Left forelimb (tissue), 1 donor: ENCODE measurements around the gene RPL34.

Source experiments
- DNase-seq: peaks from one replicate; pipeline ENCODE4 v3.0.0-alpha.2; 2018; ENCODE audit warnings: low spot score

RPL34 gene

GRCh38 chr4:108624263-108625056, 4.1 kb downstream of the RPL34 start:
- no peak for DNase-seq

DNA sequence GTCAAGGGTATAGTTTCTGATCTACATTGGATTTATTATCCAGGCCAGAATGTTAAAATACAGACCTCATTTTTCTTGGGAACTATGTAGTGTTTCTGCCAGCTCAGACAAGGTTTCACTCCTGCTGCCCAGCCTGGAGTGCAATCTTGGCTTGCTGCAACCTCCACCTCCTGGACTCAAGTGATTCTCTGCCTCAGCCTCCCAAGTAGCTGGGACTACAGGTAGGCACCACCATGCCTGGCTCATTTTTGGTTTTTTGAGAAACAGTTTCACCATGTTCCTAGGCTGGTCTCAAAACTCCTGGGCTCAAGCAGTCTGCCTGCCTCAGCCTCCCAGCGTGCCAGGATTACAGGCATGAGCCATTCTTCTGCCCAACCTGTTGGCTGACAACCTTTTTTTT, 5.7 kb downstream of the RPL34 start:
- no peak for DNase-seq

GRCh38 chr4:108628411-108628810, 8.0 kb downstream of the RPL34 start:
- no peak for DNase-seq

GRCh38 chr4:108635070-108635655, 14.8 kb downstream of the RPL34 start:
- no peak for DNase-seq

DNA sequence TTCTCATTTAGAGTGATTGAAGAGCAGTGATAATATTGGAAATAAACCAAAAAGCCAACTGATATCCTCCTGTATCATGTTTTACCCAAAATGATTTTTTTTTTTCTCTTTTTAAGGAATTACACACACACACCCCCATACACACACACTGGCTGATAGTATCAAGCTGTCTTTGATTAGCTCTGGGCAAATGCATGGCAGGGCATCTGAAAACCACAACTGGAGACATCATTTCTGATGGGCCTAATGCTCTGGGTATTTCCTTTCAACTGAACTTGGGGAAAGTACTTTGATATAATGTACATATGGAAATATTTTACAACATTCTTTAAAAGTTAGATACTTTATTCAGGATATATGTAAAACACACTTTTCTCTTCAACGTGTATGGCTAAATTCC, 15.9 kb downstream of the RPL34 start:
- DNase-seq, result no peak

DNA sequence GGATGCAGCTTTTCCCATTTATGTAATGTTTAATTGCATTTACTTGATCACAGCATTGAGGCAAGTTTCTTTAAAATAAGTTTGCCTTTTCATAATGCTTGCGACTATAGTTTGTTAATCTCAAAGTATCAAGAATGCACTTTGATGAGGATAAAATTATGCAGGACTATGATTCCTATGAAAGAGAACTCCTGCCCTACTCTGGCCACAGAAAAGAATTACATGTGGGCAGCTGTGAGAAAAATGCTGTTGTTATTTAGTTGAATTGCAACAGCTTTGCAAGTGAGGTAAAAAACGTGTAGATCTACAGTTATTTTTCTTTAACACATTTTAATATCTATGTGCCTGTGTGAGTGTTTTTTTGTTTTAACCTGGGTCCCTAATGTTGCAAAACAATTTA, 17.5 kb downstream of the RPL34 start:
- no peak for DNase-seq

- DNase-seq, result no peak
Observed at GRCh38 chr4:108644237-108644636, 23.9 kb downstream of the RPL34 start.

- DNase-seq, result no peak
Observed at GRCh38 chr4:108646706-108647105, 26.3 kb downstream of the RPL34 start.

GRCh38 chr4:108649863-108650211, 29.5 kb downstream of the RPL34 start:
- DNase-seq, result no peak

DNA sequence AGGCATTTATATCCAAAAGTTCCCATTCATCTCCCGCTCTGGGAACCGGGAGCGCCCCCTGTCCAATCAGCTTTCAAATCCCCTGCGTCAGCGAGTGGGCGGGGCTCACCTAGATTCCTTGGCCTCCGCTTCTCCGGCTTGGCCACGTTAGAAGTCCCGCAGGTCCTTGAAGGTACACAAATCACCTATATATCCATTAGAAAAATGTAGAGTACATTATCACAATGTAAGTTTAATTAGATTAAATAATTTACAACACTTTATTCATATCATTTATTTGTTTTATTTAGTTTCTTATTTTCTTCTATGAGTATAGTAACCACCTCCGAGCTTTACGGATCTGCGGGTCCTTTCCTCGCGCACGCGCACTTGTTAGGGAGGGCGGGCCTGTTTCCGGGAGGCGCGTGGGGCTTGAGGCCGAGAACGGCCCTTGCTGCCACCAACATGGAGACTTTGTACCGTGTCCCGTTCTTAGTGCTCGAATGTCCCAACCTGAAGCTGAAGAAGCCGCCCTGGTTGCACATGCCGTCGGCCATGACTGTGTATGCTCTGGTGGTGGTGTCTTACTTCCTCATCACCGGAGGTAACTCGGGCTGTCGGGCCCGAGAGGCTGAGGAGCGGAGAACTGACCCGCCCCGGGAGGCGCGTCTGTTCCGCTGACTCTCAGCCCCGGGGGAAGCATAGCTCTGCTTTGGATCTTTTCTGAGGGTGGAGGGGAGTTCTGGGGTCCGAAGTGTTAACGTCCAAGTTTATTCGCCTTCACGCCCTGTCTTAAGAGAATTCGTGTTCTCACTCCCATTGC, 30.0 kb downstream of the RPL34 start, which contains the start of gene OSTC:
OSTC (plus strand) TSS at position 388 of the 802 bp plus-strand sequence; CDS start at position 445, 57 bp downstream.
- peak; percentile 92 for DNase-seq

GRCh38 chr4:108651014-108651791, 30.8 kb downstream of the RPL34 start:
- no peak for DNase-seq

DNA sequence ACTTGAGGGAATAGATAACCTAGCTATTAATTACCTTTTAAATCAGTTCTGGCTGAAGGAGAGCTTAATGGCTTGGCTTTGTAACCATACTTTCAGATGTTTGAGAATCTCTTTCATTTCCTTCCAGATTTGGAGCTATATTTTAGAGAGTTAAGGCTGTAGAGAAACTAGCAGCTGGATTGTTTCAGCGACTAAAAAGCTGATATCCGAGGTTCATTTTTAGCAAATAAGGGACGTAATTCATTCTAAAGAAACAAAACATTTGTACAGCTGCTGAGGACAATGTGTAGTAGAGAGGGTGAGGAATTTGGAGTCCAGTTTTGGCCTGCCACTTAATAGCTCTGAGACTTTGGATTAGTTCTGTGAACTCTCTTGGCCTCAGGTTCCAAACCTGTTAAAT, 42.3 kb downstream of the RPL34 start:
- no peak for DNase-seq

- DNase-seq, result no peak
Observed at GRCh38 chr4:108674356-108674977, 54.1 kb downstream of the RPL34 start.
